ENCODE results near the gene GSTM1.

The GSTM1 gene

DNA sequence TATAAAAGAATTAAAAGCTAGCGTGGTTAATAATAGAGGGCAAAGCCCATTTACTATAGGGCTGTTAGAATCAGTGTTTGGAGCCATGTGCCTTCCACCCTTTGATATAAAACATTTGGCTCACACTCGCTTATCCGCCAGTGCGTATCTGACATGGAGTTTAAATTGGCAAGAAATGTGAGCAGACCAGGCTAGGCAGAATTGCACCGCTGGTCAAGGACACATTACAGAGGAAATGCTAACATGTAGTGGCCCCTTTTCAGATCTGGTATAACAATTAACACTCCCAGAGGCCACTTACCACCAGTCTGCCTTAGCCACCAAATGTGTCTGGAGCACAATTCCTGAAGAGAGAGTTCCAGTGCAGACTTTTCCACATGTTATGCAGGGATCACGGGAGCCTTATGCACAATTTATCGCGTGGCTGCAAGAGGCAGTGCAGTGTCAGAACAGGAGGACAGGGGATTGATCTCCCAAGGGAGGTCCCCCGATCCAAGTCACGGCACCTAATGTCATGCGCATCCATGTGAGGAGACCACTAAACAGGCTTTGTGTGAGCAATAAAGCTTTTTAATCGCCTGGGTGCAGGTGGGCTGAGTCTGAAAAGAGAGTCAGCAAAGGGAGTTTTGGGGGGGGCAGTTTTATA lies 39.2 kb downstream of the GSTM1 start:
- no peak for DNase-seq (ENCODE audit: low read depth)

GRCh38 chr1:109728870-109729269 lies 41.3 kb downstream of the GSTM1 start:
- no peak for DNase-seq (ENCODE audit: low read depth)

- no peak for DNase-seq (ENCODE audit: low read depth)
Measured at GRCh38 chr1:109730666-109731065, 43.0 kb downstream of the GSTM1 start.

DNA sequence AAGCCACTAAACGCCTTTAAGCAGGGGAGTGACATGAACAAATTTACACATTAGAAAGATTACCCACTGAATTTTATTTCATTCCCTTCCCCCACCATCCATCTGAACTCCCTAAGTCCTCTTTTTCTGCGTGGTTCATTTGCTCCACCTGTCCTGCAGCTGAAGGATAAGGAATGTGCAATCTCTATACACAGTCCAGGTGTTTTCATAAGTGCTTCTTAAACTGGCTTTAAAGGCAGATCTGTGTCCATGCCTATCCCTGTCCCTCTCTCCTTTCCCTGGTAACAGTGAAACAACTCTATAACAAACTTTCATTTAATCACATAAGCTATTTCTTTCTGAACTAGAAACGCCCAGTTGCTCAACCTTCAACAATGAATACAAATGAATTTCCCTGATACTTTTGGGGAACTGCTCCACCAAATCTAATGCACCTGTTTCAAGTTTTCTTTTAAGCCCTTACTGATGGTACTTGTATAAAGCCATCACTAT lies 44.8 kb downstream of the GSTM1 start:
- DNase-seq (ENCODE audit: low read depth): no peak

- DNase-seq (ENCODE audit: low read depth): no peak
Measured at GRCh38 chr1:109733236-109733870, 45.7 kb downstream of the GSTM1 start.

GRCh38 chr1:109739738-109740614 lies 52.4 kb downstream of the GSTM1 start:
- DNase-seq (ENCODE audit: low read depth): no peak

GRCh38 chr1:109740615-109741373 lies 53.2 kb downstream of the GSTM1 start, which contains the start of gene GSTM3:
TSS of gene GSTM3 (minus strand) at chr1:109741038. CDS start at chr1:109740287, 751 bp downstream.
- DNase-seq (ENCODE audit: low read depth): no peak

Measured in non-pigmented ciliary epithelial cell (primary cell).